Stimulated activated CD8-positive, alpha-beta memory T cell treated with anti-CD3 and anti-CD28 coated beads, Interleukin-12 subunit alpha, Interleukin-12 subunit beta, amount 100 ng/mL, for 24 hours (primary cell): ENCODE measurements around the gene OR4D1.
A peak's percentile ranks its signal among the peaks of the same experiment; 100 is the strongest.
"Not testable (repeated sequence)": the region's sequence is repeated elsewhere in the genome, so short reads cannot be mapped to it uniquely, and the experiment has no call there.

Experiments used
- DNase-seq: peaks from one replicate; pipeline ENCODE4 v3.0.0-alpha.2; 2020; ENCODE audit errors: extremely low read depth

OR4D1 gene

DNA sequence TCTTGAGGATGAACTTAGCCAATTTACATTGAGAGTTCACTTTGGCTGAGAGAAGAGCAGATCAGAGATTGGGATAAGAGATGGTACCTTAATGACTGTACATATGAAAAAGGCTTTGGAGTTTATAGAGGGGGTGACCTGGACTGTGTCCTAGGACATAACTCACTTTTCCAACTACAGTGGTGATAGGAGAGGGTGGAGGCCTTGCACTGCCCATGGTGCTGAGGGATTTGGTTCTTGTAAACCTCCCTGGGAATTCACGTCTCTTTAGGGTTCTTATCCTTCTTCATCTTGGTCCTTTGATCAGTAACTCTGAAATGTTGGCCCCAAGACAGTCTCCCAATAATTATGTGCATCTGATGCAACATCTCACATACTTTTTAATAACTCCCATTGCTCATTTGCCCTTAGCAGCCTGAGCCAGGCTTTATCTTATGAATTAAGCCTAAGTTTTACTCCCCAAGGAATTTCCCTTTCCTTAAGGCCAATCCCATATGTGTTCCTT, at the start of gene OR4D1:
Gene OR4D1, plus strand, starts transcription at position 455 of the 505 bp plus-strand sequence. CDS start 6,770 bp downstream, outside the sequence.
- no peak for DNase-seq

DNA sequence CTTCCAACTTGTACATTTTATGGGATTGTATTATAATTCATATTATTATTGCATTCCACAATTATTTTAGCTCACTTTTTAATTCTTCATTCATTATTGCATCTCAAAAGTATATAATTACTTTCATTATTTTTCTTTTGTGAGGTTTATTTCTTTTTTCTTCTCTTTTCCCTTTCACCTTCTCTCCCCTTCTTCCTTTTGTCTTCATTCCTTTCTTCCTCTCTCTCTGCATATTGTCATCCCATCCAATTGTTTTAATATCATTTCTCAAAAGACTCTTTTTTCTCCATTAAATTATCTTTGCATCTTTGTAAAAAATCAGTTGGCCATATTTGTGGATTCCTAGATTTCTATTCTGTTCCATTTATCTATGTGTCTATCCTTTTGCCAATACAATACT, 47.7 kb upstream of the OR4D1 start:
- DNase-seq: no peak

DNA sequence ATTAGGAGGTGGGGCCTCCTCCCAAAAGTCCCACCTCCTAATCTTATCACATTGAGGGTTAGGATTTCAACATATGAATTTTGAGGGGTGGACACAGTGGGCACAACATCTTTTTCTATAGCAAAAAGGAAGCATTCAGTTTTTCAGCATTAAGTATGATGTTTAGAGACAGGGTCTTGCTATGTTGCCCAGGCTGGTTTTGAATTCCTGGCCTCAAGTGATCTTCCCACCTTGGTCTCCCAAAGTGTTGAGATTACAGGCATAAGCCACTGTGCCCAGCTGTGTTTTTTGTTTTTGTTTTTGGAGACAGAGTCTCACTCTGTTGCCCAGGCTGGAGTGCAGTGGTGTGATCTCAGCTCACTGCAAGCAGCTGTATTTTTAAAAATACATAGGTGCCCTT, 46.3 kb upstream of the OR4D1 start:
- not testable (repeated sequence) for DNase-seq

DNA sequence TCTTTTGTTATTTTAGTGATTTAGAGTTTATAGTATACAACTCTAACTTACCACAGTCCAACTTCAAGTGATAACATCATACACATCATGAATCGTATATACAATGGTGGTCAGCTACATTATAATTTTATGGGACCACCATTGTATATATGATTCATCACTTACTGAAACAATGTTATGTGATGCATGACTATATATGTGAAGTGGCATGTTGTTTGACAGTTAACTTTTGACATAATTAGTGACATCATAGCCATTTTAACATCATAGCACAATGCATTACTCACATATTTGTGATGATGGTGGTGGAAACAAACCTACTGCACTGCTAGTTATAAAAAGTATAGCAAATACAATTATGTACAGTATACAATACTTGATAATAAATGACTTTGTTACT, 43.1 kb upstream of the OR4D1 start:
- no peak for DNase-seq

DNA sequence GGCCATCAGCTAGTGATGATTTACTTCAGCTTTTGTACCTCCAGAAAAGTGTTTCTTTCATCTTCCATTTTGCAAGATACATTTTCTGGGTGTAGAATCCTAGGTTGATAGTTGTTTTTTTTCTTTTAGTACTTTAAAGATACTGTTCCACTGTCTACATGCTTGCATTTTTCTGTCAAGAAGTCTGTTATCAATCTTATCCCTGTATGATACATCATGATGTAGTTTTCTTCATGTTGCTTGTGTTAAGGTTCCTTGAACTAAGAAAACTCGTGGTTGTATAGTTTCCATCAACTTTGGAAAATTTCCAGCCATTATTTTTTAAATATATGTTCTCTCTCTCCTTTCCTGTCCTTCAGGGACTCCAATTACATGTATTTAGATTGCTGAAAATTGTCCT, 40.9 kb upstream of the OR4D1 start:
- no peak for DNase-seq

DNA sequence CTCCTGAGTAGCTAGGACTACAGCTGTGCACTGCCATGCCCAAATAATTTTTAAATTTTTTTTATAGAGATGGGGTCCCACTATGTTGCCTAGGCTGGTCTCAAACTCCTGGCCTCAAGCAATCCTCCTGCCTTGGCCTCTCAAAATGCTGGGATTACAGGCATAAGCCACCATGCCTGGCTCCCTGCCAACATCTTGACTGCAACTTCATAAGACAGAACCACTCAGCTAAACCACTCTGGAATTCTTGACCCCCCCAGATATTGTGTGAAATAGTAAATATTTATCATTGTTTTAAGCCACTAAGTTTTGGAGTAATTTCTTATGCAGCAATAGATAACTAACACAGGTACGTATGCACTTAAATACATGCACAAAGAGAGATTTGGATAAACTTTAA, 39.0 kb upstream of the OR4D1 start:
- DNase-seq: no peak

DNA sequence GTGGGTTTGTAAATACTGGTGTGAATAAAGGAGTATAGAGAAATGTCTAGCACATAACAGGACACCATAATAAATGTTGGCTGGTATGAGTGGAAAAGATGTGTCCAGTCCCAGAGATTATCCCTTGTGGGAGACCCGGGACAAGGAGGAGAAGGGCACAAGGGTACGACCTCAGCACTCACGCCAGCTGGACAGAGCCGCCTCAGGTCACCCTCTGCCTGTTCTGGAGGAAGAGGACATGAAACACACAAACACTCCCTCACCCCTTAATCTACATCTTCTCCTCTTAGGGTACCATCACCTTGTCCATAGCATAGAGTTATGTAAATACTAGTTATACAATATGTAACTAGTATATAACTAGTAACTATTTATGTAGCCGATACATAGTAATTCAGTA, 38.2 kb upstream of the OR4D1 start:
- DNase-seq: no peak

DNA sequence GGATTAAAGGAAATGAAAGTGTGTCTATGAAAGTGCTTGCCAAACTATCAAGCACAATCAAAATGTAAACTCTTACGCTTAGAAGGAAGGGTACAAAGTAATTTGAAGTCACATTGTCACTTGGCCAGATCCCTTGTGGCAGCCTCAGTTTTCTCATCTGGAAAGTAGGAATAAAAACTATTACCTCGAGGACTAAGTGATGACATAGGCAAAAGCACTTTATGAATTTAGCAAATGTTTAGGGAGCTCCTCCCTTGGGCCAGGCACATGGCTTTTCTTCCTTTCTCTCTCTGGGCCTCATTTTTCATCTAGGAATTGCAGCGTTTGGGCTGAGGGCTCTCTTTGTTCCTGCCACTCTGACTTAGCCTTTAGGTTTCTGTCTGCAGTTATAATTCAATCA, 36.5 kb upstream of the OR4D1 start:
- DNase-seq: no peak

DNA sequence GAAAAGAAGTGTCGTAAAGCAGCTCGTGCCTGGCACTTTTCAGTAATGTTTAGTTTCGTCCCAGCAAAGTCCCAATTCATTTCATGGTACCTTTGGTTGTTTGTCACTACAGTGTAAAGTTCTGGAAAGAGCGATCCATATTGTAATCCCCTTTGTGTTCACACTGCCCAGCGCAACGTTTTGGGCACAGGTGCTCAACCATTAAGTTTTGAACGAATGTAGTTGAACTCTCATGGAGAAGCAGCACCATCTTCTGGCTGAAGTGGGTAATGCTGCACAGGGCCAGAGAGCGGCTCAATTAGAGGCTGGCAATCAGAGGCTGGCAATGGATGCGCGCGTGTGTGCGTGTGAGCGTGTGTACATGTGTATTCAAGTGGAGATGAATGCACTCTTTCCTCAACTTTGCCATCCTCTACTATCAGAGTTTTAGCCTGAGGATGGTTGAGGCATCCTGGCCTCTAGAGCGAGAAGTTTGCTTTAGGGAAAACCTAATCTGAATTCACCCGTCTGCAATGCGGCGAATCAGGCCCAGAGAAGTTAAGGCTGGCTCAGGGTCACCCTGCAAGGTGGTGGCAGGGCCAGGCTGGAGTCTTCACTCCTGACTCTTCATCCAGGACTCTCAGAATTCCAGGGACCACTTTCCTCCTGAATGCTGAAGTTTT, 35.1 kb upstream of the OR4D1 start:
- peak; percentile 41 for DNase-seq

DNA sequence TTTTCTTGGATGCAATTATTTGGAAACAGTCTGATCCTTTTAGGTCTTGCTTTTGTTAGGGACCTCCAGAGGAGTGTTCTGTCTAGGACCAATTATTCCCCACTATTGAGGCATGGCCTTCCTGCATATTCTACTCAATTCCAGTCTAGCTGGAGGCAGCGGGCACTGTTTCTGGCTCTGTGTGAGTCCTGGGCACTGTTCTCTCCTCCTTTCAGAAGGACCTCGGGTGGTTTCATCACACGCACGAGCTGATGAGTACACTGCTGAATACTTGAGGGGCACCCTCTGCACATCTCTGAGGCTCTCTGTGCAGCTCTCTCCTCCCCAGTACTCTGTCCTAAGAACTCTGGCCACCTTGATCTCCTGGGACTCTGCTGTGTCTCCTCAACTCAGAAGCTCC, 34.2 kb upstream of the OR4D1 start:
- no peak for DNase-seq

DNA sequence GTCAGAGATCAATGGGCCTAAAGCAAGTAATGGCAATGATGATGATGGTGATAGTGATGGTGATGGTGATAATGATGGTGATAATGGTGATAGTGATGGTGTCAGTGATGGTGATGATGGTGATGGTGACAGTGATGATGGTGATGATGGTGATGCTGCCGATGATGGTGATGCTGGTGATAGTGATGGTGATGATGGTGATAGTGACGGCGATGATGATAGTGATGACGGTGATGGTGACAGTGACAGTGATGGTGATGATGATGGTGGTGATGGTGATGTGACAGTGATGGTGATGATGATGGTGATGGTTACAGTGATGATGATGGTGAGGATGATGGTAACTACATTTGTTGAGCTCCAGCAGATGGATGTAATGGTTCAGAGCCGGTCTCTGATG, 30.8 kb upstream of the OR4D1 start:
- DNase-seq: no peak

DNA sequence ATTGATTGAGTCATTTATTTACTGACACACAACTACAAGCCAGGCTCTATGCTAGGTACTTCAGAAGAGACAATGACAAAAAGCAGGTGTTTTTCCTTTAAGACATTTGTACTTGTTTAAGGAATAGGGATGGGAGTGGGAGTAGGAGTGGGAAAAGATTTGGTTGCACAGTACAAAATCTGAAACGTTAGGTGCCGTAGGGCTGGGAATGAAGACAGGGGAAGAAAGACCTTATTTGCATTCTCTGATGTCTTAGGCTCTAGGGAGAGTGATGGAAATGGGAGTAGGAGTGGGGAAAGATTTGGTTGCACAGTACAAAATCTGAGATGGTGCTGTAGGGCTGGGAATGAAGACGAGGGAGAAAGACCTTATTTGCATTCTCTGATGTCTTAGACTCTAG, 28.7 kb upstream of the OR4D1 start:
- no peak for DNase-seq

DNA sequence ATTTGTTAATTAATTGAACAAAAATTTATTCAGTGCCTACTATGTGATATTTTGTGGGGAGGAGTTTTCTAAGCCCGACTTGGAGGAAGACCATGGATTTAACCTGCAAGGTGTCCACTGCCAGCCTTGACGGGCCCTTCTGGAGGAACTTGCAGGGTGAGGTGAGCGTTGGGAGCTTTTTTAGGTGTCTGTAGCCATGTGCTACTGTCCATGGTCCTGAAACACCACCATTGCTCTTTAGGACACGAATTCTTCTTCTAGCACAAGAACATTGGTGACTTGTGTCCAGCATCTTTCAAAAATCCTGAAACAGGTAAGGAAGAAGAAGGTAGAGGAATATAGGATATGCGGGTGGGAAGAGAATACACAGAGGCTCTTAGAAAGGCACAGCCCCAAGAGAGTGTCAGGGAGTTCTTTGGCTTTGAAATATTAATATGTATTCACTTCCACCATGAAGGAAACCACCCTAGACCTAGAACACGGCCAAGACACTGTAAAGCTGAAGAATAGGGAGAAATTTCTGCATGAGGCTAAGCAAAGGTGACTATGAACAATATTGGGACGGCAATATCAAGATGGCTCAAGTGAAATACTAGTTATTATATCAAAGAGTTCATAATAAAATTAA, 27.9 kb upstream of the OR4D1 start:
- peak; percentile 3 for DNase-seq

DNA sequence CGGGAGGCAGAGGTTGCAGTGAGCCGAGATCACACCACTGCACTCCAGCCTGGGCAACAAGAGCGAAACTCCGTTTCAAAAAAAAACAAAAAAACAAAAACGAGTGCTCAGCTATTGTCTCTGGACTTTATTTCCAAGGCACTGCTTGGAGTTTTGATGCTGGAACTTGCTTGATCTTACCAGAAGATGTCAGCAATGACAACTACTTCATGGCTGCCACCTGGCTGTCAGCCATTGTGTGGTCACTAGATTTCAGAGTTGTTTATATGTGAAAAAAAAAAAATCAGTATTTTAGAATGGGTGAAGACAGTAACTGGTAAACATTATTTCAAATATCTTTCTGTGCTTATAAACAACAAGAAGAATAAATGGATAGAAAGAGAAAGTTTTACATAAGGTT, 26.3 kb upstream of the OR4D1 start:
- no peak for DNase-seq

DNA sequence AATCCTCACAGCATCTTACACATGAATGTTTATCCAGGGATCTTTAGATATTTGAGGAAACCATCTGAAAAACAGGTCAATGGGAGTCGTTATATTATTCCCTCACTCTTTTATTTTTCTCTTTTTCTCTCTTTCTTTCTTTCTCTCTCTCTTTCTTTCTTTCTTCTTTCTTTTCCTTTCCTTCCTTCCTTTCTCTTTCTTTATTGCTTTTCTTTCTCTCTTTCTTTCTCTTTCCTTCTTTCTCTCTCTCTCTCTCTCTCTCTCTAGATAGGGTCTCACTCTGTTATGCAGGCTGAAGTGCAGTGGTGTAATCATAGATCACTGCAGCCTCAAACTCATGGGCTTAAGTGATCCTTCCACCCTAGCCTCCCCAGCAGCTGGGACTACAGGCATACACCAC, 20.3 kb upstream of the OR4D1 start:
- no peak for DNase-seq

DNA sequence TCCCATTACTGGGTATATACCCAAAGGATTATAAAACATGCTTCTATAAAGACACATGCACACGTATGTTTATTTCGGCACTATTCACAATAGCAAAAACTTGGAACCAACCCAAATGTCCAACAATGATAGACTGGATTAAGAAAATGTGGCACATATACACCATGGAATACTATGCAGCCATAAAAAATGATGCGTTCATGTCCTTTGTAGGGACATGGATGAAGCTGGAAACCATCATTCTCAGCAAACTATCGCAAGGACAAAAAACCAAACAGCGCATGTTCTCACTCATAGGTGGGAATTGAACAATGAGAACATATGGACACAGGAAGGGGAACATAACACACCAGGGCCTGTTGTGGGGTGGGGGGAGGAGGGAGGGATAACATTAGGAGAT, 15.5 kb upstream of the OR4D1 start:
- not testable (repeated sequence) for DNase-seq

DNA sequence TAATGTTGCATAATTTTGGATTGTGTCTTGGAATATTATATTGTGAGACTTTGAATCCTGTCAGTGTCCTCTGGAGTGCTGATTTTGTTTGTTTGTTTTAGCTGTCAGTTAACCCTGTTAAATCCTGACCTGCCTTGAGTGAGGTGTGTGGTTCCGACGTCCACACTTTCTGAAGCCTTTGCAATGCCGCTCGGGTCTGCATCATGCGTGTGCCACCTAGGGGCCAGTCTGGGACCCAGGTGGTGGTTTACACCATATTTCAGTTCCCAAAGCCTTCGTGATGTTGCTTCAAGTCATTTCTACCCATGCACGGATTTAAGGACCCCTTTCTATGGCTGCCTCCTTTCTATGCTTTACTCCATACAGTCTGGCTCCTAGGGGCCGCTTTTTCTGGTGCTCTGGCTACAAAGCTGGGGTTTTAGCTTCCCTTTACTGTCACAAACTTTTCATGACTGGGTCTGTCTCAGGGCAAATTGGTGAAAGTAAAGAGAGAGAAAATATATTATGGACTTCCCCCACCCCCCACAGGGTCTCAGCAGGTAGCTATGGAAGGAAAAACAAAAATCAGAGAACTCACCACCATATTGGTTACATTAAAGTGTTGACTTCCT, 11.4 kb upstream of the OR4D1 start:
- no peak for DNase-seq

DNA sequence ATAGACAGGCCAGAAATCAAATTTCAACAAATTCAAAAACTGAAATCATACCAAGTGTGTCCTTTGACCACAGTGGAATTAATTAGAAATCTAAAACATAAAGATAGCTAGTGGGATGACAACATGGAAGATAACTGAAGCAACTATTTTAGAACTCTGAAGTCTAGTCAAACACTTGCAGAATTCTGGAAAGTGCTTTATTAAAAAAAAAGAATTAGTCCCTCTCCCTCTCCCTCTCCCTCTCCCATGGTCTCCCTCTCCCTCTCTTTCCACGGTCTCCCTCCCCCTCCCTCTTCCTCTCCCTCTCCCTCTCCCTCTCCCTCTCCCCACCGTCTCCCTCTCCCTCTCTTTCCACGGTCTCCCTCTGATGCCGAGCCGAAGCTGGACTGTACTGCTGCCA, 6.7 kb upstream of the OR4D1 start:
- DNase-seq: no peak

DNA sequence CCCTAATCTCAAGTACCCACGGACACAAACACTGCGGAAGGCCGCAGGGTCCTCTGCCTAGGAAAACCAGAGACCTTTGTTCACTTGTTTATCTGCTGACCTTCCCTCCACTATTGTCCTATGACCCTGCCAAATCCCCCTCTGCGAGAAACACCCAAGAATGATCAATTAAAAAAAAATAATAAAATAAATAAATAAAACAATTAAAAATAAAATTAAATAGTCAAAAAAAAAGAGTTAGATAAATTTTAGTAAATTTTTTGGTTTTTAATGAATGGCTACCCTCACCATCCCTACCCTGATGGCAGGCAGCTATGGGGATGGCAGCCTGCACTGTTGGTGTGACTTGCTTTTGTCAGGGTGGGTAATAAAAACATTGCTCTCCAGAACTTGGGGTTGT, 4.8 kb upstream of the OR4D1 start:
- not testable (repeated sequence) for DNase-seq

DNA sequence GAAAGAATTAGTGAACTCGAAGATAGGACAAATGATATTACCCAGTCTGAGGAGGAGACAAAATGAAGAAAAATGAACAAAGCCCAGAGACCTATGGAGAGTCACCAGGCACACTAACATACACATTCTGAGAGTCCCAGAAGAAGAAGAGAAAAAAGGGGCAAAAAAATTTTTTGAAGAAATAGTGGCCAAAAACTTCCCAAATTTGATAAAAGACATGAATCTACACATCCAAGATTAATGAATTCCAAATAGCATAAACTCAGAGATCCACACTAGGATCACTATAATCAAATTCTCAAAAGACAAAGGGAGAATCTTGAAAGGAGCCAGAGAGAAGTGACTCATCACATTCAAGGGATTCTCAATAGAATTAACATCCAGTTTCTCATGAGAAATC, 3.4 kb upstream of the OR4D1 start:
- no peak for DNase-seq

DNA sequence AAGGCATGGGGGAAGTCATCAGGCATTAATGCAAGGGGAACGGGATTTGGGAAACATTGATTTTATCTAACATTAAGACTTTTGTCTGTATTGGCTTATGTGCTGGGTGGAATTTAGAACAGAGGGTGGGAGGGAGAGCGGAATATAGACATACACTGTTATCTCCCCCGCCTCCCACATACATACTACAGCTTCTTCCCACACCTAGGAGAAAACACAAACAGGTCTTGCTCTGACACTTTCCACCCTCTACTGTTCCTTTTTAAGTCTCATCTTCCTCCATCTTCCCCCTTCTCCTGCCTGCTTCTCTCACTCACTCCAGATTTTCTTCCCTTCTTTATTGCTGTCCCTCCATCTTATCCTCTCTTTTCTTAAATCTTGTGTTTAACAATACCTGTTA, 425 bp downstream of the OR4D1 start:
- no peak for DNase-seq

DNA sequence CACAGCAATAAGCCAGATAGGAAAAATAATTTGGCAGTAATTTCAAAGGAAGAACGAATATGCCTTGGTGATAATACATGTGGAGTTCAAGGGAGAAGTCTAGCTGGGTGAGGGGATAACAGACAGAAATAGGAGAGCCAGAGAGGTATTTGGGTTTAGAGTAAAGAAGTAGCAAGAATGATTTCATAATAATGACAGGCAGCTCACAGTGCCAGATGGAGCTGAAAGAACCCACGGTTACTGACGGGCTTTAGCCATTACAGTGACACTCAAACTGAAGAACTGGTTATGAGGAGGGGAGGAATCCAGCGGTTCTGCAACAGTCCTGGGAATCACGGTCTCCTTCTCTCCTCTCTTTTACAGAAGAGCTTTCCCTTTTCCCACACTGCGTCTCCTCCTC, 2.2 kb downstream of the OR4D1 start:
- no peak for DNase-seq

DNA sequence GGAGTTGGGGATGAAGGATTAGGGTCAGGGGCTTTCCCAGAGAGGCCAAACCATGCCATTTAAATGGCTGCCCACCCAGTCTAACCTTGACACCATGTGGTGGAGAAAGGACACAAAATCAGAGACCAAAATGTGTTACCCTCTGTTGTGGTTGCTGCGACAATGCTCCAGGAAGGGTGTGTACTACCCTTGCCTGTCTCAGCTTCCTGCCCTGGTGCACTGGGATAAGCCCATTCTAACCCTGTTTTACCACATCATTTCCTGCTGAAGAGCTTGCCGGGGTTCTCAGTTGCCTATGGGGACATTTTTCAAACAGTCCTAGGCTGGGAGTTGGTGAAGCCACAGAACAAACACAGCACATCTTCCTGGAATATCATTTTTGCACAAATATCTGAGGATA, 4.9 kb downstream of the OR4D1 start:
- DNase-seq: no peak
